Neural cell (in vitro differentiated cells): ENCODE results near the gene HLCS. TPM values are rescaled to one million over a fixed set of nuclear protein-coding genes. Genes with fewer than 3 reads are reported as not detected.

Source experiments
- H2AFZ ChIP-seq: fragments of 200-600, 300-800 bp; sonication (generic), shearing (Covaris generic); 2 replicates; pipeline ENCODE4 v1.6.0; 2014; ENCODE audit warnings: low read depth, mild to moderate bottlenecking, antibody characterized with exemption, low read length, moderate library complexity
- H3F3A ChIP-seq: fragments of 200-600 bp; shearing (Covaris generic); 2 replicates; pipeline ENCODE4 v1.6.1; 2016; ENCODE audit warnings: mild to moderate bottlenecking, moderate library complexity, mixed read lengths, antibody characterized with exemption, low read length; ENCODE audit not compliant: insufficient read depth, poor library complexity, severe bottlenecking
- H3K27ac ChIP-seq: fragments of 200-600, 300-800 bp; sonication (generic), shearing (Covaris generic); 2 replicates; pipeline ENCODE4 v1.5.1; 2014; ENCODE audit warnings: mild to moderate bottlenecking, low read length, moderate library complexity
- H3K27me3 ChIP-seq: fragments of 300-800, 200-600 bp; sonication (generic), shearing (Covaris generic); 2 replicates; pipeline ENCODE4 v1.6.0; 2014; ENCODE audit warnings: mild to moderate bottlenecking, low read depth, low read length, moderate library complexity; ENCODE audit not compliant: insufficient read depth
- H3K36me3 ChIP-seq: fragments of 300-800, 200-600 bp; sonication (generic), shearing (Covaris generic); 2 replicates; pipeline ENCODE4 v1.5.1; 2014; ENCODE audit warnings: mild to moderate bottlenecking, antibody characterized with exemption, low read length, moderate library complexity; ENCODE audit not compliant: insufficient read depth
- H3K4me2 ChIP-seq: fragments of 300-800, 200-600 bp; sonication (generic), shearing (Covaris generic); 2 replicates; pipeline ENCODE4 v1.6.0; 2014; ENCODE audit warnings: mild to moderate bottlenecking, low read length
- H3K4me3 ChIP-seq: fragments of 300-800, 200-600 bp; sonication (generic), shearing (Covaris generic); 2 replicates; pipeline ENCODE4 v1.5.1; 2014; ENCODE audit warnings: mild to moderate bottlenecking, low read length, moderate library complexity
- H3K79me2 ChIP-seq: fragments of 200-600 bp; shearing (Covaris generic); replicated peaks from 2 replicates; pipeline ENCODE4 v1.6.0; 2014; ENCODE audit warnings: mild to moderate bottlenecking, low read length, moderate library complexity; ENCODE audit not compliant: insufficient read depth
- H3K9ac ChIP-seq: fragments of 300-800, 200-600 bp; sonication (generic), shearing (Covaris generic); 2 replicates; pipeline ENCODE4 v1.6.1; 2016; ENCODE audit warnings: mild to moderate bottlenecking, low read length, mixed read lengths
- H3K9me2 ChIP-seq: fragments of 200-600 bp; shearing (Covaris generic); 2 replicates; pipeline ENCODE4 v1.6.1; 2016; ENCODE audit warnings: mild to moderate bottlenecking, low read length, mixed read lengths; ENCODE audit not compliant: insufficient read depth
- H3K9me3 ChIP-seq: fragments of 200-600, 300-800 bp; sonication (generic), shearing (Covaris generic); 2 replicates; pipeline ENCODE4 v1.6.1; 2016; ENCODE audit warnings: mild to moderate bottlenecking, mixed run types, low read length, moderate library complexity, mixed read lengths
- H4K20me1 ChIP-seq: fragments of 200-600 bp; shearing (Covaris generic); 2 replicates; pipeline ENCODE4 v1.6.1; 2016; ENCODE audit warnings: mild to moderate bottlenecking, mixed run types; ENCODE audit not compliant: insufficient read depth
- EP300 ChIP-seq: fragments of 450-650 bp; conservative IDR thresholded peaks from 2 replicates; pipeline ENCODE4 v1.6.1; 2014; ENCODE audit warnings: antibody characterized with exemption, mild to moderate bottlenecking, moderate library complexity; ENCODE audit not compliant: poor library complexity, severe bottlenecking
- EZH2 ChIP-seq: fragments of 200-600, 300-800 bp; shearing (Covaris generic), sonication (generic); IDR thresholded peaks from 2 replicates; pipeline ENCODE4 v1.6.1; 2014; ENCODE audit warnings: antibody characterized with exemption, low read length, borderline replicate concordance, mild to moderate bottlenecking; ENCODE audit not compliant: insufficient read depth, poor library complexity, severe bottlenecking
- MXI1 ChIP-seq: fragments of 450-650 bp; conservative IDR thresholded peaks from 2 replicates; pipeline ENCODE4 v1.6.1; 2014; ENCODE audit warnings: antibody characterized with exemption, mild to moderate bottlenecking; ENCODE audit not compliant: poor library complexity, severe bottlenecking
- POLR2AphosphoS5 ChIP-seq: IDR thresholded peaks from 2 replicates; pipeline ENCODE4 v1.6.1; 2012
- RAD21 ChIP-seq: fragments of 450-650 bp; conservative IDR thresholded peaks from 2 replicates; pipeline ENCODE4 v1.6.1; 2014; ENCODE audit warnings: antibody characterized with exemption, mild to moderate bottlenecking, moderate library complexity
- SMC3 ChIP-seq: fragments of 450-650 bp; conservative IDR thresholded peaks from 2 replicates; pipeline ENCODE4 v1.6.1; 2014; ENCODE audit warnings: antibody characterized with exemption, mild to moderate bottlenecking, moderate library complexity; ENCODE audit not compliant: poor library complexity
- TAF1 ChIP-seq: IDR thresholded peaks from 2 replicates; pipeline ENCODE4 v1.6.1; 2012; ENCODE audit warnings: low read depth
- polyA plus RNA-seq: library from polyadenylated mRNA; depleted of rRNA; stranded (reverse); fragments of >200 nt; gene quantifications from 2 replicates; pipeline ENCODE4 v1.2.3, GENCODE V29; 2014
- TF ChIP-seq, protein P1 (sequence below): IDR thresholded peaks from 2 replicates; pipeline ENCODE4 v1.6.1; 2012; ENCODE audit warnings: borderline replicate concordance
- TF ChIP-seq, protein P2 (sequence below): fragments of 450-650 bp; IDR thresholded peaks from 2 replicates; pipeline ENCODE4 v1.5.1; 2014; ENCODE audit warnings: antibody characterized with exemption, mild to moderate bottlenecking, moderate library complexity; ENCODE audit not compliant: poor library complexity, severe bottlenecking

HLCS gene
- polyA plus RNA-seq, 1 donor from 2014 or later, result 12.1 TPM

DNA sequence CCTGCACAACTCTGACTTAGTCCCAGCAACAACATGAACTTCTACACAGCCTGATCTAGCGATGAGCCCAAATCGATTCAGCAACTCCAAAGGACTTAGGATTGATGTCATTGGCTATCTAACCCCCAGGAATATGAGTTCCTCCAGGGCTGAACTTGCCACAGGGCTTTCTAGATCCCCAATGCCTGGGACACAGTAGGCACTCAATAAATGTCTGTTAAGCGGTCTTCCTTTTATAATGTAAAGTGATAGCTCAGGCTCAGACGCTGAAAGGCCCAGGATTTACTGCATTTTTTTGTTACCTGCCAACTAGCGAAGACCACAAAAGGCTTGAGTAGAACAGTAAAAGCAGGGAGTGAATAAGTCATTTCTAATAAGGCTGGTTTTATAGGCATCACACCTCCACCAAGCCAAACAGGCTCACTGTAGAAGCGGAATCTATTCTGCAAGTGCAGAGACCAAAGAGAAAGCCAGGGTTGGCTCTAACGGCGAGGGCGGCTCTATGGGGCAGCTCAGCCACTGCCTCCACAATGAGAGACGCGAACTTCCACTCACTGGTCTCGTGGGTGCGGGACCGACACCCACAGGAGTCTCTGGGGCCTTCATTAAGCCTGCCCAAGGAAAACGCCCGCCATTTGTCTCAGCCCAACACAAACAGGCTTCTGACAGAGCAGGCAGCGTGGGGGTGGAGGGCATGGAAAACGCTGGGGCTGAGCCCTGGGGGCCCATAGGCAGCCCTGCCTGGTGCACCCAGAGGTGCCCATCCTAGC, 52.0 kb downstream of the HLCS start:
- H3K36me3 ChIP-seq, result no peaks in the 10 kb centered on the region
- H3K9ac ChIP-seq, result no peak overlapping the region
- no peak for TF ChIP-seq EZH2
- TF ChIP-seq TAF1, result no peak
- TF ChIP-seq MXI1, result no peak
- no peak for TF ChIP-seq SMC3
- TF ChIP-seq, protein P1, sequence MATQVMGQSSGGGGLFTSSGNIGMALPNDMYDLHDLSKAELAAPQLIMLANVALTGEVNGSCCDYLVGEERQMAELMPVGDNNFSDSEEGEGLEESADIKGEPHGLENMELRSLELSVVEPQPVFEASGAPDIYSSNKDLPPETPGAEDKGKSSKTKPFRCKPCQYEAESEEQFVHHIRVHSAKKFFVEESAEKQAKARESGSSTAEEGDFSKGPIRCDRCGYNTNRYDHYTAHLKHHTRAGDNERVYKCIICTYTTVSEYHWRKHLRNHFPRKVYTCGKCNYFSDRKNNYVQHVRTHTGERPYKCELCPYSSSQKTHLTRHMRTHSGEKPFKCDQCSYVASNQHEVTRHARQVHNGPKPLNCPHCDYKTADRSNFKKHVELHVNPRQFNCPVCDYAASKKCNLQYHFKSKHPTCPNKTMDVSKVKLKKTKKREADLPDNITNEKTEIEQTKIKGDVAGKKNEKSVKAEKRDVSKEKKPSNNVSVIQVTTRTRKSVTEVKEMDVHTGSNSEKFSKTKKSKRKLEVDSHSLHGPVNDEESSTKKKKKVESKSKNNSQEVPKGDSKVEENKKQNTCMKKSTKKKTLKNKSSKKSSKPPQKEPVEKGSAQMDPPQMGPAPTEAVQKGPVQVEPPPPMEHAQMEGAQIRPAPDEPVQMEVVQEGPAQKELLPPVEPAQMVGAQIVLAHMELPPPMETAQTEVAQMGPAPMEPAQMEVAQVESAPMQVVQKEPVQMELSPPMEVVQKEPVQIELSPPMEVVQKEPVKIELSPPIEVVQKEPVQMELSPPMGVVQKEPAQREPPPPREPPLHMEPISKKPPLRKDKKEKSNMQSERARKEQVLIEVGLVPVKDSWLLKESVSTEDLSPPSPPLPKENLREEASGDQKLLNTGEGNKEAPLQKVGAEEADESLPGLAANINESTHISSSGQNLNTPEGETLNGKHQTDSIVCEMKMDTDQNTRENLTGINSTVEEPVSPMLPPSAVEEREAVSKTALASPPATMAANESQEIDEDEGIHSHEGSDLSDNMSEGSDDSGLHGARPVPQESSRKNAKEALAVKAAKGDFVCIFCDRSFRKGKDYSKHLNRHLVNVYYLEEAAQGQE, result no peak
- TF ChIP-seq, protein P2, sequence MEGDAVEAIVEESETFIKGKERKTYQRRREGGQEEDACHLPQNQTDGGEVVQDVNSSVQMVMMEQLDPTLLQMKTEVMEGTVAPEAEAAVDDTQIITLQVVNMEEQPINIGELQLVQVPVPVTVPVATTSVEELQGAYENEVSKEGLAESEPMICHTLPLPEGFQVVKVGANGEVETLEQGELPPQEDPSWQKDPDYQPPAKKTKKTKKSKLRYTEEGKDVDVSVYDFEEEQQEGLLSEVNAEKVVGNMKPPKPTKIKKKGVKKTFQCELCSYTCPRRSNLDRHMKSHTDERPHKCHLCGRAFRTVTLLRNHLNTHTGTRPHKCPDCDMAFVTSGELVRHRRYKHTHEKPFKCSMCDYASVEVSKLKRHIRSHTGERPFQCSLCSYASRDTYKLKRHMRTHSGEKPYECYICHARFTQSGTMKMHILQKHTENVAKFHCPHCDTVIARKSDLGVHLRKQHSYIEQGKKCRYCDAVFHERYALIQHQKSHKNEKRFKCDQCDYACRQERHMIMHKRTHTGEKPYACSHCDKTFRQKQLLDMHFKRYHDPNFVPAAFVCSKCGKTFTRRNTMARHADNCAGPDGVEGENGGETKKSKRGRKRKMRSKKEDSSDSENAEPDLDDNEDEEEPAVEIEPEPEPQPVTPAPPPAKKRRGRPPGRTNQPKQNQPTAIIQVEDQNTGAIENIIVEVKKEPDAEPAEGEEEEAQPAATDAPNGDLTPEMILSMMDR, result no peak
- no peak for TF ChIP-seq POLR2AphosphoS5
- no peak for TF ChIP-seq EP300
- no peak for TF ChIP-seq RAD21
- H3K27me3 ChIP-seq, result no peaks in the 10 kb centered on the region
- no peaks in the 10 kb centered on the region for H4K20me1 ChIP-seq
- H2AFZ ChIP-seq, result no peak overlapping the region
- H3K79me2 ChIP-seq, result no peaks in the 10 kb centered on the region
- no peaks in the 10 kb centered on the region for H3K9me2 ChIP-seq
- H3K4me3 ChIP-seq, result no peak overlapping the region
- H3F3A ChIP-seq, result no peaks in the 10 kb centered on the region
- H3K27ac ChIP-seq, result no peak overlapping the region
- H3K9me3 ChIP-seq, result no peaks in the 10 kb centered on the region
- no peak overlapping the region for H3K4me2 ChIP-seq

DNA sequence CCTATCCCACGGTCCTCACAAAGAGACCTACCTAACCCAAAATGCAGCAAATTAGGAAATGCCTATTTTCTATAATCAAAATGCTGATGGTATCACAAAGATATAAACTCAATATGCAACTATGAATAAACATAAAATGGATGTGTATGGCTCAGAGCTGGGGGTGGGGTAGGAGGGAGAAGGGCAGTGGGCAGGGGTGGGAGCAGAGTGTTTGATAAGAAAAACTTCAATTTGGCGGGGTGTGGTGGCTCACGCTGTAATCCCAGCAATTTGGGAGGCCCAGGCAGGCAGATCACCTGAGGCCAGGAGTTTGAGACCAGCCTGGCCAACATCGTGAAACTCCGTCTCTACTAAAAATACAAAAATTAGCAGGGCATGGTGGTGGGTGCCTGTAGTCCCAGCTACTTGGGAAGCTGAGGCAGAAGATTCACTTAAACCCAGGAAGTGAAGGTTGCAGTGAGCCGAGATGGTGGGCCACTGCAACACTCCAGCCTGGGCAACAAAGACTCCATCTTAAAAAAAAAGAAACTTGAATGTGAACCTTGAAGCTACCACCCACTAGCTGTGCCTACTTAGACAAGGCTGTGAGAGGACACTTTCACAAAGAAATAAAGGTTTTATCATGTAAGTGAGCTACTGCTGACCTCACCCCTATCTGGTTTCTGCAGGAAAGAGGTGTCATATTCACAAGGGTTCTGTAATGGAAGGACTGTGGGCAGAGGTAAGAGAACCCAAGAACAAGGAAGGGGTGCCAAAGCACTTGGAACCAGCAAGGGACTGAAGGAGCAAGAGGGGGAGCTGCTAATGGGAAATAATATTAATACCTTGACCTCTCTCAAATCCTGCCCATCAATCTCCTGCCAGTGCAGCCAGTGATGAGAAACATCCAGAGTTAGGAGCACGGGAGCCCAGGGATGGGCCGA, 53.0 kb downstream of the HLCS start:
- TF ChIP-seq EP300, result no peak
- TF ChIP-seq POLR2AphosphoS5, result no peak
- TF ChIP-seq MXI1, result no peak
- TF ChIP-seq EZH2, result no peak
- no peak for TF ChIP-seq TAF1
- TF ChIP-seq, protein P1, result no peak
- TF ChIP-seq, protein P2, result no peak
- TF ChIP-seq RAD21, result no peak
- no peak for TF ChIP-seq SMC3
- Histone ChIP-seq H3K79me2 (no peaks in the 10 kb centered on the region), H2AFZ (no peak overlapping the region), H3K9me2 (no peaks in the 10 kb centered on the region), H3K27me3 (no peaks in the 10 kb centered on the region), H3K27ac (no peak overlapping the region), H3K9ac (no peak overlapping the region), H3K9me3 (no peaks in the 10 kb centered on the region), H3K4me2 (no peak overlapping the region), H3F3A (no peaks in the 10 kb centered on the region), H3K36me3 (no peaks in the 10 kb centered on the region), H4K20me1 (no peaks in the 10 kb centered on the region), H3K4me3 (no peak overlapping the region)
